ENCODE data around the gene ABCA4. TPM values are rescaled to one million over a fixed set of nuclear protein-coding genes. Genes with fewer than 3 reads are reported as not detected.

ABCA4 gene
- total RNA-seq, 1 experiment from 2014 or later: 0.09 TPM

GRCh38 chr1:94090761-94091160 is 30.2 kb downstream of the ABCA4 start:
- CTCF ChIA-PET: interaction anchor here (0.7 kb wide), 1 partner anchor 27 kb away, joined by 3 read pairs; no protein-coding TSS in a partner anchor
- H3K4me1 Mint-ChIP-seq: peaks cover 46% of the 10 kb centered on the region
- H3K27me3 Mint-ChIP-seq (ENCODE audit: low read depth): peaks cover 9% of the 10 kb centered on the region
- TF ChIP-seq KAT7 (CRISPR knock-in tag; IDR thresholded peaks at IDR 0.05; ENCODE audit: borderline replicate concordance) (no peak), ZNF425 (CRISPR knock-in tag; conservative IDR thresholded peaks at IDR 0.05) (no peak), CREM (CRISPR knock-in tag; IDR thresholded peaks at IDR 0.05) (no peak), CBFB (CRISPR knock-in tag; IDR thresholded peaks at IDR 0.05; ENCODE audit: low read depth) (no peak), IRF2 (CRISPR knock-in tag; IDR thresholded peaks at IDR 0.05; ENCODE audit: borderline replicate concordance, low read depth) (no peak), NR3C1 (CRISPR knock-in tag; conservative IDR thresholded peaks at IDR 0.05; ENCODE audit: low read depth) (no peak), RORB (CRISPR knock-in tag; IDR thresholded peaks at IDR 0.05) (no peak), AR (CRISPR knock-in tag; IDR thresholded peaks at IDR 0.05) (no peak), CDX4 (CRISPR knock-in tag; IDR thresholded peaks at IDR 0.05; ENCODE audit: borderline replicate concordance) (no peak), IRF1 (CRISPR knock-in tag; IDR thresholded peaks at IDR 0.05) (no peak), ATF2 (CRISPR knock-in tag; IDR thresholded peaks at IDR 0.05; ENCODE audit: borderline replicate concordance, low read depth) (no peak), E2F4 (CRISPR knock-in tag; IDR thresholded peaks at IDR 0.05; ENCODE audit: borderline replicate concordance, low read depth) (no peak), NR1H2 (CRISPR knock-in tag; IDR thresholded peaks at IDR 0.05) (no peak), TEAD1 (CRISPR knock-in tag; IDR thresholded peaks at IDR 0.05) (no peak), SP1 (CRISPR knock-in tag; conservative IDR thresholded peaks at IDR 0.05) (no peak)
- H3K9me3 Mint-ChIP-seq: no peaks in the 10 kb centered on the region
- H3K27ac Mint-ChIP-seq: no peak overlapping the region
- DNase-seq (ENCODE audit: low spot score): no peak
- no peaks in the 10 kb centered on the region for H3K36me3 Mint-ChIP-seq
- ATAC-seq: no peak
- no peak overlapping the region for H3K4me3 Mint-ChIP-seq
- POLR2A ChIA-PET: no interaction called here

GRCh38 chr1:94087193-94087592 is 33.8 kb downstream of the ABCA4 start:
- no peaks in the 10 kb centered on the region for H3K9me3 Mint-ChIP-seq
- H3K36me3 Mint-ChIP-seq: no peaks in the 10 kb centered on the region
- no peak overlapping the region for H3K4me3 Mint-ChIP-seq
- no peak for TF ChIP-seq NR1H2 (CRISPR knock-in tag; IDR thresholded peaks at IDR 0.05)
- no peak for TF ChIP-seq PRRX2 (CRISPR knock-in tag; IDR thresholded peaks at IDR 0.05)
- no peak for TF ChIP-seq E2F1 (CRISPR knock-in tag; IDR thresholded peaks at IDR 0.05)
- no peak for TF ChIP-seq ZNF121 (CRISPR knock-in tag; IDR thresholded peaks at IDR 0.05)
- TF ChIP-seq CDX4 (CRISPR knock-in tag; IDR thresholded peaks at IDR 0.05; ENCODE audit: borderline replicate concordance): no peak
- no peak for TF ChIP-seq NFE2L1 (CRISPR knock-in tag; IDR thresholded peaks at IDR 0.05)
- no peak for TF ChIP-seq ERG (CRISPR knock-in tag; IDR thresholded peaks at IDR 0.05)
- no peak for TF ChIP-seq ZNF416 (CRISPR knock-in tag; IDR thresholded peaks at IDR 0.05)
- no peak overlapping the region for H3K27ac Mint-ChIP-seq
- H3K27me3 Mint-ChIP-seq (ENCODE audit: low read depth): peaks cover 16% of the 10 kb centered on the region
- peaks cover 14% of the 10 kb centered on the region for H3K4me1 Mint-ChIP-seq
- ATAC-seq (no peak), DNase-seq (ENCODE audit: low spot score) (no peak)
- POLR2A ChIA-PET: no interaction called here
- CTCF ChIA-PET: no interaction called here

Measured in WTC11 (cell line).